HG03175 (cell line): ENCODE data around the gene CHRFAM7A.
A peak's percentile ranks its signal among the peaks of the same experiment; 100 is the strongest.
"Not testable (repeated sequence)": the region's sequence is repeated elsewhere in the genome, so short reads cannot be mapped to it uniquely, and the experiment has no call there.

Experiments used
- ATAC-seq: cut with Tn5 transposase; IDR thresholded peaks from one replicate; pipeline ENCODE4 v1.9.1; 2021; ENCODE audit warnings: mild to moderate bottlenecking, moderate library complexity; ENCODE audit not compliant: unreplicated experiment

CHRFAM7A gene

DNA sequence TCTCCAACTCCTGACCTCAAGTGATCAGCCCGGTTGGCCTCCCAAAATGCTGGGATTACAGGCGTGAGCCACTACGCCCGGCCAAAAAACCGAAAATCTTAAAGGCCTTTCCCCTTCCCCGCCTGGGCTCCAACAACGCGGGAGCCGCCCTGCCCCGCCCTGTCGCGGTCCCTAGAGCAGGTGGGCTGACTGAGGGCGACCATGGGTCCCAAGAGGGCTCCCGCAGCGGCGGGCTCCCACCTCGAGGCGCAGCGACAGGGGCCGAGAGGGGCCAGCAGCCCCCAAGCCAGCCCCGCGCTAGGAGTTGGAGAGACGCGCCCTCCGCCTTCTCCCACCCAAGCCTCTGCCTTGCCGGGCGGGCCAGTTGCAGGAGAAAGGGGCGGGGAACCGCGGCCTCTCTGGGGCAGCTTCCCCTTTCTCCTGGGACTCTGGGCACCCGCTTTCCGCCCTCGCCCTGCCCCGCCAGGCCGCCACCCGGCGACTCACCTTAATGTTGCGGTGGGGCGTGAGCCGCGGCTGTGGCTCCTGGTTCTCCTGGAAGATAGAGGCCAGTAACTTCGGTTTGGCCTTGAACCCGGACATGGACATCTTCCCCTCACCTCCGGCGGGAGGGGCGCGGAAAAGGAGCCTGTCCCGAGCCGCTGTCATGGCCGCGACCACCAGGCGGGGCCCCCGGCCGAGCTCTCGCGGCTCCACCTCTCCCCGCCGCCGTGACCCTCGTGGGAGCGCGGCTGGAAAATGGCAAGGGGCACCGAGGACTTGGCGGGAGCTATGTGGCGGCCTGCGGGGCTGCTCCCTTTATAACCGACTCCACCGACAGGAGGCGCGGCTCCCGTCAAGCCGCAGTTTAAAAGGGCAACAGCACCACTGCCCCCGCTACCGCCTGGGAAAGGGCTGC, at the start of gene CHRFAM7A:
Gene CHRFAM7A, minus strand, starts transcription at position 775 of the 898 bp plus-strand sequence. CDS start 10,189 bp downstream, outside the sequence.
- peak; percentile 58 for ATAC-seq

DNA sequence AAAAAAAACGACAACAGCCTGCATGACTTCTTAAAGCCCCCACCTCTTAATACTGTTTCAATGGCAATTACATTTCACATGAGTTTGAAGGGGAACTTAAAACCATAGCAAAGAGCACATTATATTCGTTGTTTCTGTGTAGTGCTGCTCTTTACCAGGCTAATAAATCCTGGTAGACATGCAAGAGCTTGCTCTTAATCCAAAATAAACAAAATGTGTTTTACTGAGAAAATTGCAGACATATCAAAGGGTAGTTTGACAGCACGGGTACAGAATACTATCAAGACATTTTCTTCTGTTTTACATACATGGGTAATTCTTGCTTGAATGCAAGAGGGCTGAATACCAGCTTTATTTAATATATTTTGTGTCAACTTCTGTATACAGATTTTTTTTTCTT, 45.0 kb upstream of the CHRFAM7A start:
- ATAC-seq = not testable (repeated sequence)

DNA sequence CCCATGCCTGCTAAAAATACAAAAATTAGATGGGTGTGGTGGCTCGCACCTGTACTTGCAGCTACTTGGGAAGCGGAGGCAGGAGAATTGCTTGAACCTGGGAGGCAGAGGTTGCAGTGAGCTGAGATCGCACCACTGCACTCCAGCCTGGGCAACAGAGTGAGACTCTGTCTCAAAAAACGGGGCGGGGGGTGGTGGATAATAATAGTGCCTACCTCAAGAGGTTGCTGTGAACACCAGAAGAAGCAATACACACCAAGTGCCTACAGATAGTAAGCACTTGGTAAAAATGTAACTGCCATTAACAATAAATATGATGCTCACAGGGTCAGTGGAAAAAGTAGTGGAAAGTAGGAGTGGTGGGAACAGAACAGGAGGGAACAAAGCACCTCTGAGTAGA, 42.5 kb upstream of the CHRFAM7A start:
- ATAC-seq = not testable (repeated sequence)

DNA sequence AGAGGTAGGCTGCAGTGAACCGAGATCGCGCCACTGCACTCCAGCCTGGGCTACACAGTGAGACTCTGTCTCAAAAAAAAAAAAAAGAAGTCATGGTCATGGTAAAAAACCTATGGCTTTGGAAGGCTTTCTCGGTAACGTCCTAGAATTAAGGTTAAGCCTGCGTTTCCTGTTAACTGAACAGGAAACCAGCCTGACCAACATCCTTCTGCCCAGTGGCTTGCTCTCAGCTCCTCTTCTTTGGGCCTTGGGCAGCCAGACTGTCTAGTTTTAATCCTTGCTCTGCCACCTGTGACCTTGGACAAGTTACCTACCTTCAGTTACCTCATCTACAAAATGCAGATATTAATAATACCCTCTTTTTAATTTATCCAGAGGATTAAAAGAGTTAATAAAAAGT, 27.4 kb upstream of the CHRFAM7A start:
- not testable (repeated sequence) for ATAC-seq

DNA sequence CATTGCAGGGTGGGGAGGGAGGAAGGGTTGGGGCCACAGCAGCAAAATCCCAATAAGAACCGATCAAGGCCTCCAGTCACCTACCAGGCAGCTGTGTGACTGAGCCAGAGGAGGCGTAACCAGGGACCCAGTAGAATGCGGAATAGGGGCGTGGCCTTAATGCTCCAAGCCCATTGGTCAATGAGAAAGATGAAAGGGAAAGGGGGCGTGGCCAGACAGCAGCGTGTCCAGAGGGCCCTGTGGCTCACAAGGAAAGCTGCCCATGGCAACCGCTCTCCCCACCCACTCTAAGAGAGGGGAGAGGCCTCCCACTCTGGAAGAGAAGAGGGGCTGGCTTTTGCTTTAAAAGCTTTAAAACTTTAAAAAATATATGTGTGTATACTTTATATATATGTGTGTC, 20.8 kb upstream of the CHRFAM7A start, which contains the start of gene GOLGA8R:
Gene GOLGA8R, minus strand, starts transcription at position 101 of the 400 bp plus-strand sequence. Its CDS starts 98 bp downstream, at position 3.
- not testable (repeated sequence) for ATAC-seq

DNA sequence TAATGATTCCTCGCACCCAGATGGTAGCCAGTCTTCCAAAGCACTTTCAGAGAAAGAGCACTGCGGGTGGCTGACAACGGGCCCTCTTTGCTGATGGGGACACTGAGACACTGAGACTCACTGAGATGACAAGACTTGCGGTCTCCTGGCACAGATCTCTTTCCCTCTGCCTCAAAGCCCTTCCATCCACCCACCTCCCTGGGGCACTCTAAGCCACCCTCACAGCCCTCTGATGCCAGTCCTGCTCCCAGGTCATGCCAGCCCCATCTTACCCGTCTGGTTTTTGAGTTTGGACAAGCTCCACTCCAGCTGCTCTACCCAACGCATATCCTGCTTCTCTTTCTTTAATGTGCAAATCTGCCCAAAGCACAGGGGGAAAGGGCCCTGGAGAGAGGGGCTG, 14.3 kb upstream of the CHRFAM7A start:
- not testable (repeated sequence) for ATAC-seq

DNA sequence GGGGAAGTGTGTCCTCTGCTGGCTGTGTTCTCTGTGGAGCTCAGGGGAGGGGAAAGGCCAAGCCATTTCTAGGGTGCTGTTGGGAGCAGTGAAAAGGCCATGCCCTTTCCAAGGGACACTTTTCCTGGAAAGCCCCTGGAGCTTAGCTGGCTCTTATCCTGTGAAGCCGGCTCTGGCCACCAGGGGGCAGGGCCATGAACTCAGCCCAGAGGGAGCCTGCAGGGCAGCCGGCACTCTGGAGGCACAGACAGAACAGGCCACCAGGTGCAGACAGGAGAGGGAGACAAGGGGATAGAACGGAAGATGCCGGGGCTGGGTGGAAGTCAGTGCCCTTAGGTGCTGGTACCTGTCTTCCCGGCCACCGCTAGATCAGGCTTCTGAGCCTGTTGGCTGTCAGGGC, 5.6 kb upstream of the CHRFAM7A start:
- not testable (repeated sequence) for ATAC-seq

DNA sequence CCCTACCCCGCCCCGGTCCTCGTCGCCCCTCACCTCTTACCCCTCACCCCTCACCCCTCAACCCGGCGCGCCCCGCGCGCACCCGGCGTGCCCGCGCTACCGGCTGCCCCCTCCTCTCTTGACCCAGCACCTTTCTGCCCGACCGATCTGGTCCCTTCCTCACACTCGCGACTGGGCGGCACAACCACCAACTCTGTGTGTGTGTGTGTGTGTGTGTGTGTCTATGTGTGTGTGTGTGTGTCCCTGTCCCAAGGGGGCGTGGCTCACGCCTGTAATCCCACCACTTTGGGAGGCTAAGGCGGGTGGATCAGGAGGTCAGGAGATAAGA, 288 bp upstream of the CHRFAM7A start:
- ATAC-seq = peak; percentile 29

DNA sequence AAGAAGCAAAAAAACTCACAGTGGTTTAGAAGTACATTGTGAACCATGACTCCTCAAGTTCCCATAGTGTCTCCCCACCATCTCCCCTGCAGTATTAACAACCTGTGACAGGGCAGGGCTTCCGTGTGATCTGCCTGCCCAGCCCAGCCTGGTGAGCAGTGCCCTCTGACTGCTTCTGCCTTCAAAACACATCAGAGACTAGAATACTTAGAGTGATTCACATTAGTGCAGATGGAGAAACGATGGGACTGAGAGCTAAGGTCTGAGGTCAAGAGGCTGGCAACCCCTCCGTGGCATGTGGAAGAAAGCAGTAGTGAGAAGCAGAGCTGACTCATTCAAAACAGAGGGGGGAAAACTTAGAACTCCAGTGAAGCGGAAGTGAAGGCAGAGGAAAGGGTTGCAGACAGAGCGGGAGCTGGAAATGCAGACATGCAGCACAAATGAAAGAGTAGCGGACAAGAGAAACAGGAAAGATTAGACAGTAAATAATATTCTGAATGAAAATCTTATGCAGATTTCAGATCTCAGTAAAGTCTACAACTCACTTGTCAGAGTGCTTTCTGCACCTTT, 6.9 kb downstream of the CHRFAM7A start:
- not testable (repeated sequence) for ATAC-seq

DNA sequence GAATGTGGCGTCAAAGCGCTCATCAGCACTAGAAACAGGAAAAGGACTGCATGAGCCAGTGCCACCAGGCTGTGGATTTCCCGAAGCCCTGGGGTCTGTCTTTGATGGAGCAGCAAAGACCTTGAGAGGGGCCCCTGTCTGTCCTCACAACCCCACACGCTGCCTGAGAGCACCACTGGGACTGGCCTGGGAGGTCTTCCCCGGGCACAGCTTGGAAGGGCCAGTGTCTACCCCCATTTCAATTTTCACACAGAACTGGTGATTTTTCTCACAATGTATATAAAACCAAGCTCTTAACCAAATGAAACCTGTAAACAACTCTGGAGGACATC, 16.3 kb downstream of the CHRFAM7A start:
- not testable (repeated sequence) for ATAC-seq

DNA sequence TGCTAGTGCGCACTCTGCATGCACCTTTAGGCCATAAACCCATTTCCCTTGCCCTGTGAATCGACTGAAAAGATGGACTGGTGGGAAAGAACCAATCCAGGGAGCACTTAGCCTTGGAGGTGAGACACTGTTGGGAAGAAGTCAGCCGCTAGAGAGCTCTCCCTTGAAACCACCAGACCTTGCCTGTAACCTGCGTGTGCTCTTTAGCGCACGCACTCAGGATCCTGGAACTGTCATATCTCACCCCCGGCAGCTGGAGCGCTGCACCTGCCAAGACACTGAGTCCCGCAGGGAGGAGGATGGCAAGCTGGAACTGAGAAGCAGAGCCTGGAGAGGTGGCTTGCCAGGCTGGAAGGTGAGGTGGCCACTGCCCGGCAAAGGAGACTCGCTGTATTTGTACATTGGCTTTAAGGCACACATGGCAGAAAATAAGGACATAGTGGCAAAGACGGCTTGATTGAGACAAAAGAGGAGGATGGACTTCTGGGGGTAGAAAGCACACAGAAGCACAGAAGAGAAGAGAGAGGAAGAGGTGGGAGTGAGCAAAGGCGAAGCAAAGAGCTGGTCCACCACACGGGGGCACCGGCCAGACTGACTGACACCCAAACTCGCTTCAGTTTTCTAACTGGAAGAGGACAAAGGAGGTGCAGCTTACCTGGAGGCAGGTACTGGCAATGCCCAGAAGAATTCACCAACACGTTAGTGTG, 16.8 kb downstream of the CHRFAM7A start:
- not testable (repeated sequence) for ATAC-seq

DNA sequence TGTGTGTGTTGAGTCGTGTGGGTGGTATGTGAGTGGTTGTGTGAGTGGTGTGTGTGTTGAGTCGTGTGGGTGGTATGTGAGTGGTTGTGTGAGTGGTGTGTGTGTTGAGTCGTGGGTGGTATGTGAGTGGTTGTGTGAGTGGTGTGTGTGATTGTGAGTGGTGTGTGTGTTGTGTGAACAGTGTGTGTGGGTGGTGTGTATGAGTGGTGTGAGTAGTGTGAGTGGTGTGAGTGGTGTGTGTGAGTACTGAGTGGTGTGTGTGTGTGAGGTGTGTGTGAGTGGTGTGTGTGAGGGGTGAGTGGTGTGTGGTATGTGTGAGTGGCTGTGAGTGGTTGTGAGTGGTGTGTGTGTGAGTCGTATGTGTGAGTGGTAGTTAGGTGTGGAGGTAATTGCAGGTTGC, 17.5 kb downstream of the CHRFAM7A start:
- not testable (repeated sequence) for ATAC-seq

DNA sequence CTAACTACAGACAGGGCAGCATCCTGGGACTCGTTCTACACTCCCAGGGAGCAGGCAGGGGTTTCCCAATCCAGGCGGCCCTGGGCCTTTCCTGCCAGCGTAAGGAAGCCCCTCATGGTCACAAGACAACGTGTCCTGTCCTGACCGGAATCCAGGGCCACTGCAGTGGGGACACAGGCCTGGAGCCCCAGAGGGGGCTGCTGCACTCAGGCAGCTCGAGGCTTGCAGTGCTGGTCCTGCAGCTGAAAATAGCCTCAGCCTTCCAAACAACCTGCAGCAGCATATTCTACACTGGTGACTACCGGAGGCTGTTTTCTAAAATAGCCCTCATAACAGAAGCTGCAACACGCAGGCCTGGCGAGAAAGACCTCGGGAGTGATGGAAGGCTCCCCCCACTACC, 18.5 kb downstream of the CHRFAM7A start:
- not testable (repeated sequence) for ATAC-seq

DNA sequence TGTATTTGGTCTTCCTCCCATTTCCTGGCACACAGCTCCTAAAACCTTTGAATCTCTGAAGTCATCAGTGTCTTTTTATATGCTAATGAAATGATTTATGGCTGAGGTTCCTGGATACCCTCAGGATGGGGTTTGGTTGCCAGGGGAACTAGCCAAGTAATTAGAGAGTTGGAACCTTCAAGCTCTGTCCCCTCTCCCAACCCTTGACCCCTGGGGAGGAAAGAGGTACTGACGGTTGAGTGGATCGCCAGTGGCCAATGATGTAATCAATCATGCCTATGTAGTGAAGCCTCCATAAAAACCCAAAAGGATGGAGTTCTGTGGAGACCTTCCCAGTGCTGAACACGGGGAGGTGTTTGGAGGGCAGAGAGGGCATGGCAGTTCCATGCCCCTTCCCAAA, 25.1 kb downstream of the CHRFAM7A start:
- not testable (repeated sequence) for ATAC-seq

DNA sequence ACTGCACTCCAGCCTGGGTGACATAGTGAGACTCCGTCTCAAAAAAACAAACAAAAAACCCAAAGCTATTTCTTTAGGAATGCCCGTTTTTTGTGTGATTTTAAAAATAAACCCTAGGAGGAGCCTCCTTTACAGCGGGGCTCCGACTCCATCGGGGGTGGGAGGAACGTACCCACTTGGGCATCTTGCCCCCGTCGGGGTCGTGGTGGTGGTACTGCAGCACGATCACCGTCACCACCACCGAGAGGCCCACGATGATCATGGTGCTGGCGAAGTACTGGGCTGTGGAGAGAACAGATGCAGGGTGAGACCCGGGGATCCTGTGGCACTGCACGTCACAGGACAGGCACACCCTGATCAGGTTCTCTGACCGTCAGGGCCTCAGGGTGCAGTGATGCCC, 26.1 kb downstream of the CHRFAM7A start:
- ATAC-seq = not testable (repeated sequence)

DNA sequence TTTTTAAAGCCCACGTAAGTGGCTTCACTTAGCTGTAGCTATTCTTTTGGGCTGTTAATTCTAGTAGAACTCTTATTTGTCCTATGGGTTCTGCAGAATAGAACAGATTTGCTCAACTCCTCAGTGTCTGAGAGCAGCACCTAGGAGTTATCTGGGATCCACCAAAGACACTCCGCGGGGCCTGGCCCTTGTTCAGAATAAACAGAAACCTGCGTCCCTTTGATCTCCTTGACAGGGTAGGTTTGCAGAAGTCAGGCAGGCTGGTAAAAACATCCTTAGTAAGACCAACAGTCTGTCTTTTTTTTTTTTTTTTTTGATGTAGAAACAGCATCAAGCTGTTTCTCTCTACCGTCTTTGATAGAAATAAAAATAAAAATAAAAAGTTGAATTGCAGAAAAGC, 31.9 kb downstream of the CHRFAM7A start:
- not testable (repeated sequence) for ATAC-seq

DNA sequence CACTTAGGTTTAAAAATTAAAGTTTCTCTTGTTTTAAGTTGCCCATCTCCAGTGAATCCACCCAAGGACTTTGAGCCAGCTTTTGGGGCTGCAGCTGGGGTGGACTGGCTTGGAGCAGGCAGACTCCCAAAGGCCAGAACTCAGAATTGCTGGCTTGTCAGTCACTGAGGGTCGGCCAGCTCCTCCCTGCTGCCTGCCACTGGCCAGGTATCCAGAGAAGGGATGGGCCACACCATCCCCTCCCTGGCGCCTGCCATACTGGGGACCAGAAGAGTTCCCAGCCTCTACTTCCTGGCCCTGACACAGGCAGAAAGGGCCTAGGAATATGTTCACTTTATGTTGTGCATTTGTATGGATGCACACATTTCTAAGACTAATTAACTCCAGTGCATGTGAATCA, 32.4 kb downstream of the CHRFAM7A start:
- ATAC-seq = not testable (repeated sequence)

DNA sequence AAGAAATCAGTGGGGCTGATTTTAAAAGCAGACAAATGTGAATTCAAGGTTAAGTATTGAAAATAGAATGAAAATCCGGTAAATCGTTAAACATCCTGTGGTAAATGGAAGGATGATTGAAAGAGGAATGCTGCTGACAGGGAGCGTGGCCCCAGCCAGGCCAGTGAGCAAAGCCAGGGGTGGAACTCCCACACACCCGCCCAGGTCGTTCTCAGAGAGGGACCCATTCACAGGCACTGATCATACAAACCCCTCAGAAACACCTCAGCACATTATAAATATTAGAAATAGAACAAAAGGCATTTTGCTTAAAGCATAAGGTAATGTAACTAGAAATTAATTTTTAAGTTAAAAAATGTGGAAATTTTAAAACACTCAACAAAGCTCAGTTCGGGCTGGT, 38.3 kb downstream of the CHRFAM7A start:
- not testable (repeated sequence) for ATAC-seq

DNA sequence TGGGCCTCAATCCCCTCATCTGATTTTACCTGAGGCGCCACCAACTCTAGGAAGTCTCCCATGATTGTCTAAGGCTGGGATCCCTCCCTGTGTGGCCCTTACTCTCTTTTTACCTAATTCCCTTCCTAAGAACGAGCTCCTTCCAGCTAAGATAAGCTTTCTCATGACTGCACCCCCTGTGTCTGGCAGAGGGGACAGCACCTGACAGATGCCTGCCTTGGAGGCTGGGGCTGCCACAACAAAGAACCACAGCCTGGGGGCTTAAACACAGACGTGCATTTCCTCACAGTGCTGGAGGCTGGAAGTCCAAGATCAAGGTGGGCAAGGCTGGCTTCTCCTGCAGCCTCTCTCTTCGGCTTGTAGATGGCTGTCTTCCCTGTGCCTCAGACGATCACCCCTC, 43.5 kb downstream of the CHRFAM7A start:
- ATAC-seq = not testable (repeated sequence)

DNA sequence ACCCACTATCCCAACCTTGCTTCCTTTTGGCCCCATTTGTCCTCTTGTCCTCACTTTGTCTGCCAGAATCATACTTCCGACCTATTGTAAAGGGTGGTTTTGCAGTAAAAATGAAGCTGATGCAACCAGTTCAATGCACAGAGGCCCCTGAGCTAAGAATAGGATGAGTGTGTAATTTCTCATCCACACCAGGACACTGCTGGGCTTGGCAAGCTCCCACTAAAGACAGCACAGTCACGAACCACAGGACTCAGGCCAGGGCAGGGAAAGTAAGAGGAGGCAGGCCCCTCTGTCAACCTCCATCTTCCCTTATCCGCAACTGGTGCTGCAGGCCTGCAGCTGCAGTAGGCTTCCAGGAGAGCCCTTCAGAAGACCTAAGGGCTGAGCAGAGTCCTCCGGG, 56.8 kb downstream of the CHRFAM7A start:
- not testable (repeated sequence) for ATAC-seq

DNA sequence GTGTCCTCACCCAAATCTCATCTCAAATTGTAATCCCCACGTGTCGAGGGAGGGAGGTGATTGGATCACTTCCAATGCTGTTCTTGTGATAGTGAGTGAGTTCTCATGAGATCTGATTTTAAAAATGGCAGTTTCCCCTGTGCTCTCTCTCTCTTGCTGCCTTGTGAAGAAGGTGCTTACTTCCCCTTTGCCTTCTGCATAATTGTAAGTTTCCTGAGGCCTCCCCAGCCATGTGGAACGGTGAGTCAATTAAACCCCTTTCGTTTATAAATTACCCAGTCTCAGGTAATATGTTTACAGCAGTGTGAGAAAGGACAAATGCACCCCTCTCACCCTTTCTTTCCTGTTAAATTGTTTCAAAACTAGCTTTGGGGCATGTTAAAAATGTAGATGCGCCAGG, 59.2 kb downstream of the CHRFAM7A start:
- peak; percentile 66 for ATAC-seq

DNA sequence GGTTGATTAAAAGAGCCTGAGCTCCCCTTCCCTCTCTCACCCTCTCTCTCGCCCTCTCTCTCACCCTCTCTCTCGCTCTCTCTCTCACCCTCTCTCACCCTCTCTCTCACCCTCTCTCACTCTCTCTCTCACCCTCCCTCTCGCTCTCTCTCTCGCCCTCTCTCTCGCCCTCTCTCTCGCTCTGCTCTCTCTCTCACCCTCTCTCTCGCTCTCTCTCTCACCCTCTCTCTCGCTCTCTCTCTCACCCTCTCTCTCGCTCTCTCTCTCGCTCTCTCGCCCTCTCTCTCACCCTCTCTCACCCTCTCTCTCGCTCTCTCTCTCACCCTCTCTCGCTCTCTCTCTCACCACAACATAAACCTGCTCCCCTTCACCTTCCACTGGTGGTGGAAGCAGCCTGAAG, 67.2 kb downstream of the CHRFAM7A start:
- ATAC-seq = not testable (repeated sequence)
